Peyer's patch (tissue), 4 donors: ENCODE results near the gene CBLB. TPM values are rescaled to one million over a fixed set of nuclear protein-coding genes. Genes with fewer than 3 reads are reported as not detected.

Source experiments
- DNase-seq, 3 donors: peaks; one replicate each; pipeline ENCODE4 v3.0.0-alpha.2; 2017 to 2019
- H3K27ac ChIP-seq, 4 donors: fragments of 200-600 bp; sonication (generic); one replicate each; pipeline ENCODE4 v1.5.1; 2016 to 2019
- H3K27me3 ChIP-seq, 2 donors: fragments of 200-600 bp; sonication (generic); one replicate each; pipeline ENCODE4 v1.5.1; 2019
- H3K36me3 ChIP-seq, 3 donors: fragments of 200-600 bp; sonication (generic); one replicate each; pipeline ENCODE4 v1.5.1; 2016 to 2019
- H3K4me1 ChIP-seq, 4 donors: fragments of 200-600 bp; sonication (generic); one replicate each; pipeline ENCODE4 v1.5.1; 2016 to 2019
- H3K4me3 ChIP-seq, 4 donors: fragments of 200-600 bp; sonication (generic); 1 replicate in 3 of 4; 2 replicates in 1 of 4; pipeline ENCODE4 v1.5.1; 2016 to 2019; ENCODE audit warnings: mild to moderate bottlenecking in 1 of 4
- H3K9me3 ChIP-seq, 4 donors: fragments of 200-600 bp; sonication (generic); one replicate each; pipeline ENCODE4 v1.5.1; 2016 to 2019; ENCODE audit warnings: mild to moderate bottlenecking in 1 of 4
- CTCF ChIP-seq, 6 experiments: fragments of 450-650 bp in 4 of 6; fragments of 200-600 bp in 2 of 6; sonication (generic) in 1 of 6; IDR thresholded peaks; one replicate each; pipeline ENCODE4 v1.5.1; 2017 to 2019; ENCODE audit warnings: antibody characterized with exemption in 6 of 6, mild to moderate bottlenecking in 3 of 6, moderate library complexity in 1 of 6
- POLR2A ChIP-seq, 2 donors: fragments of 450-650 bp; IDR thresholded peaks; one replicate each; pipeline ENCODE4 v1.5.1; 2017; ENCODE audit warnings: antibody characterized with exemption in 2 of 2, mild to moderate bottlenecking in 2 of 2, moderate library complexity in 2 of 2
- total RNA-seq, 4 donors: library from RNA; depleted of rRNA; stranded (reverse); fragments of >200 nt; gene quantifications; one replicate each; pipeline ENCODE4 v1.1.0, GENCODE V29; 2016

The CBLB gene
- total RNA-seq, 4 donors from 2014 or later: 58.6 to 112 (median 84.5) TPM

- TF ChIP-seq POLR2A (IDR thresholded peaks at IDR 0.05): no peak
- no peak for TF ChIP-seq CTCF (IDR thresholded peaks at IDR 0.05)
- peak overlapping the region in 1 of 4 donors; percentile 26 for H3K27ac ChIP-seq
- peaks cover 0 to 19% (median 6%) of the 10 kb centered on the region in 4 donors for H3K4me1 ChIP-seq
- no peaks in the 10 kb centered on the region for H3K9me3 ChIP-seq
- H3K27me3 ChIP-seq: no peaks in the 10 kb centered on the region
- no peak for DNase-seq
- no peaks in the 10 kb centered on the region for H3K36me3 ChIP-seq
- no peak overlapping the region for H3K4me3 ChIP-seq
Measured at GRCh38 chr3:105830836-105831235, 38.0 kb downstream of the CBLB start.

GRCh38 chr3:105829871-105830622 lies 38.8 kb downstream of the CBLB start:
- TF ChIP-seq POLR2A (IDR thresholded peaks at IDR 0.05) (no peak), CTCF (IDR thresholded peaks at IDR 0.05) (no peak)
- Histone ChIP-seq H3K4me3 (no peak overlapping the region), H3K27ac (peak overlapping the region in 3 of 4 donors; percentile 7 to 36 (median 12)), H3K4me1 (peaks cover 0 to 19% (median 3%) of the 10 kb centered on the region in 4 donors), H3K9me3 (no peaks in the 10 kb centered on the region), H3K27me3 (no peaks in the 10 kb centered on the region), H3K36me3 (no peaks in the 10 kb centered on the region)
- no peak for DNase-seq

- no peak overlapping the region for H3K4me3 ChIP-seq
- H3K27ac ChIP-seq: peak overlapping the region in 2 of 4 donors; percentile 29 to 49
- no peaks in the 10 kb centered on the region for H3K9me3 ChIP-seq
Measured at GRCh38 chr3:105829229-105829628, 39.6 kb downstream of the CBLB start.

GRCh38 chr3:105828703-105829102 lies 40.1 kb downstream of the CBLB start:
- Histone ChIP-seq H3K36me3 (no peaks in the 10 kb centered on the region), H3K4me3 (no peak overlapping the region), H3K27ac (peak overlapping the region in 1 of 4 donors; percentile 29), H3K4me1 (peaks cover 0 to 22% (median 8%) of the 10 kb centered on the region in 4 donors), H3K9me3 (no peaks in the 10 kb centered on the region), H3K27me3 (no peaks in the 10 kb centered on the region)
- DNase-seq: no peak
- no peak for TF ChIP-seq CTCF (IDR thresholded peaks at IDR 0.05)
- TF ChIP-seq POLR2A (IDR thresholded peaks at IDR 0.05): no peak

More at GRCh38 chr3:105829229-105829628, 39.6 kb downstream of the CBLB start:
- Histone ChIP-seq H3K27me3 (no peaks in the 10 kb centered on the region), H3K36me3 (no peaks in the 10 kb centered on the region), H3K4me1 (peaks cover 0 to 19% (median 5%) of the 10 kb centered on the region in 4 donors)
- DNase-seq: peak in 1 of 3 donors; percentile 53
- TF ChIP-seq POLR2A (IDR thresholded peaks at IDR 0.05) (no peak), CTCF (IDR thresholded peaks at IDR 0.05) (no peak)

GRCh38 chr3:105827959-105828358 lies 40.9 kb downstream of the CBLB start:
- Histone ChIP-seq H3K4me1 (peaks cover 0 to 23% (median 12%) of the 10 kb centered on the region in 4 donors), H3K4me3 (no peak overlapping the region), H3K27me3 (no peaks in the 10 kb centered on the region), H3K36me3 (no peaks in the 10 kb centered on the region), H3K27ac (peak overlapping the region in 3 of 4 donors; percentile 12 to 50 (median 23)), H3K9me3 (no peaks in the 10 kb centered on the region)
- no peak for TF ChIP-seq POLR2A (IDR thresholded peaks at IDR 0.05)
- TF ChIP-seq CTCF (IDR thresholded peaks at IDR 0.05): peak in 2 of 6 experiments; percentile 42 to 46
- peak in 1 of 3 donors; percentile 62 for DNase-seq
